Measurements from ENCODE around the gene ZNF652.

- no peak for TF ChIP-seq CTCF (IDR thresholded peaks at IDR 0.05)
- TF ChIP-seq POLR2A (IDR thresholded peaks at IDR 0.05), result no peak
These were observed 81.1 kb downstream of the ZNF652 start for GRCh38 chr17:49280918-49281317.

All from Peyer's patch (tissue), 4 donors.